GM23338 (cell line): ENCODE data around the gene ETFA. TPM values are rescaled to one million over a fixed set of nuclear protein-coding genes. Genes with fewer than 3 reads are reported as not detected.

Experiments
- ATAC-seq: fragments of 200-7000 bp; cut with Tn5 transposase; 3 replicates; pipeline ENCODE4 v1.9.1; 2020
- DNase-seq: peaks from one replicate; pipeline ENCODE4 v3.0.0-alpha.2; 2015; ENCODE audit warnings: low spot score
- H2AFZ ChIP-seq: fragments of 200-600 bp; sonication (generic); 2 replicates; pipeline ENCODE4 v1.8.0; 2016; ENCODE audit warnings: antibody characterized with exemption, mild to moderate bottlenecking, moderate library complexity
- H3F3A ChIP-seq: fragments of 200-600 bp; sonication (generic); replicated peaks from 2 replicates; pipeline ENCODE4 v1.8.0; 2017; ENCODE audit warnings: antibody characterized with exemption, mixed run types, low read depth
- H3K27ac ChIP-seq: fragments of 200-600 bp; sonication (generic); 2 replicates; pipeline ENCODE4 v1.6.1; 2016; ENCODE audit warnings: low read depth
- H3K27me3 ChIP-seq: fragments of 200-600 bp; sonication (generic); 2 replicates; pipeline ENCODE4 v1.8.0; 2016; ENCODE audit warnings: mild to moderate bottlenecking, mixed run types, moderate library complexity; ENCODE audit not compliant: insufficient read depth
- H3K36me3 ChIP-seq: fragments of 200-600 bp; sonication (generic); 2 replicates; pipeline ENCODE4 v1.8.0; 2016; ENCODE audit warnings: mild to moderate bottlenecking; ENCODE audit not compliant: insufficient read depth
- H3K4me1 ChIP-seq: fragments of 200-600 bp; sonication (generic); 2 replicates; pipeline ENCODE4 v1.8.0; 2016; ENCODE audit warnings: mild to moderate bottlenecking, moderate library complexity; ENCODE audit not compliant: insufficient read depth
- H3K4me2 ChIP-seq: fragments of 200-600 bp; sonication (generic); 2 replicates; pipeline ENCODE4 v1.7.1; 2017; ENCODE audit warnings: mixed run types
- H3K4me3 ChIP-seq: fragments of 200-600 bp; sonication (generic); 2 replicates; pipeline ENCODE4 v1.6.1; 2016; ENCODE audit warnings: mixed run types
- H3K79me2 ChIP-seq: fragments of 200-600 bp; sonication (generic); replicated peaks from 2 replicates; pipeline ENCODE4 v1.8.0; 2017; ENCODE audit warnings: mild to moderate bottlenecking; ENCODE audit not compliant: insufficient read depth
- H3K9me2 ChIP-seq: fragments of 200-600 bp; sonication (generic); 2 replicates; pipeline ENCODE4 v1.8.0; 2017; ENCODE audit not compliant: insufficient read depth
- H4K20me1 ChIP-seq: fragments of 200-600 bp; sonication (generic); replicated peaks from 2 replicates; pipeline ENCODE4 v1.8.0; 2017; ENCODE audit warnings: mild to moderate bottlenecking; ENCODE audit not compliant: insufficient read depth
- H3K27ac Mint-ChIP-seq: 2 replicates; pipeline ENCODE4 v1.8.0; 2020; ENCODE audit warnings: inconsistent platforms, mild to moderate bottlenecking, moderate library complexity, mixed read lengths
- H3K27me3 Mint-ChIP-seq: 3 replicates; pipeline ENCODE4 v1.8.0; 2022; ENCODE audit warnings: low read depth, mild to moderate bottlenecking, moderate library complexity, mixed read lengths, inconsistent platforms; ENCODE audit not compliant: insufficient read depth, poor library complexity
- H3K36me3 Mint-ChIP-seq: 3 replicates; pipeline ENCODE4 v1.8.0; 2021; ENCODE audit warnings: low read depth, mild to moderate bottlenecking, inconsistent platforms, moderate library complexity, mixed read lengths
- H3K4me1 Mint-ChIP-seq: 3 replicates; pipeline ENCODE4 v1.8.0; 2020; ENCODE audit warnings: mild to moderate bottlenecking, inconsistent platforms, mixed read lengths
- H3K4me3 Mint-ChIP-seq: 3 replicates; pipeline ENCODE4 v1.8.0; 2021; ENCODE audit warnings: moderate library complexity, mild to moderate bottlenecking, inconsistent platforms, mixed read lengths
- H3K9me3 Mint-ChIP-seq: 3 replicates; pipeline ENCODE4 v1.8.0; 2020; ENCODE audit warnings: moderate library complexity, mild to moderate bottlenecking, inconsistent platforms, mixed read lengths
- EZH2 ChIP-seq: fragments of 200-600 bp; sonication (generic); IDR thresholded peaks from one replicate; pipeline ENCODE4 v1.8.0; 2017; ENCODE audit warnings: antibody characterized with exemption, mild to moderate bottlenecking, low read depth; ENCODE audit not compliant: unreplicated experiment
- EZH2phosphoT487 ChIP-seq: fragments of 200-600 bp; sonication (generic); IDR thresholded peaks from one replicate; pipeline ENCODE4 v1.8.1; 2018; ENCODE audit warnings: antibody characterized with exemption; ENCODE audit not compliant: unreplicated experiment
- JUNB ChIP-seq: IDR thresholded peaks from one replicate; pipeline ENCODE4 v1.6.1; 2016; ENCODE audit warnings: antibody characterized with exemption; ENCODE audit not compliant: unreplicated experiment
- STAT1 ChIP-seq: IDR thresholded peaks from one replicate; pipeline ENCODE4 v1.6.1; 2016; ENCODE audit warnings: antibody characterized with exemption; ENCODE audit not compliant: unreplicated experiment
- ZNF331 ChIP-seq: fragments of 250-450 bp; sonication (Bioruptor Pico); IDR thresholded peaks from 2 replicates; pipeline ENCODE4 v1.5.0; 2020; ENCODE audit warnings: low read depth, mild to moderate bottlenecking, moderate library complexity
- polyA plus RNA-seq: library from polyadenylated mRNA; unstranded; fragments of >200 nt; fragmentation: Nextera tagmentation; extraction: Ambion mirVana; gene quantifications from 2 replicates; pipeline ENCODE4 v1.2.1, GENCODE V29; 2016
- total RNA-seq: library from RNA; depleted of rRNA; stranded (reverse); fragments of >200 nt; shearing (Covaris generic); gene quantifications from 2 replicates; pipeline ENCODE4 v1.2.3, GENCODE V29; 2014
- TF ChIP-seq, protein P1 (sequence below): IDR thresholded peaks from one replicate; pipeline ENCODE4 v1.6.1; 2018; ENCODE audit warnings: antibody characterized with exemption; ENCODE audit not compliant: unreplicated experiment
- TF ChIP-seq, protein P2 (sequence below): fragments of 250-450 bp; sonication (Bioruptor Pico); IDR thresholded peaks from 2 replicates; pipeline ENCODE4 v1.5.0; 2020; ENCODE audit warnings: mild to moderate bottlenecking, moderate library complexity

The ETFA gene
- total and polyA plus RNA-seq, 2 experiments from 2014 or later: 52.9 to 69.1 TPM

DNA sequence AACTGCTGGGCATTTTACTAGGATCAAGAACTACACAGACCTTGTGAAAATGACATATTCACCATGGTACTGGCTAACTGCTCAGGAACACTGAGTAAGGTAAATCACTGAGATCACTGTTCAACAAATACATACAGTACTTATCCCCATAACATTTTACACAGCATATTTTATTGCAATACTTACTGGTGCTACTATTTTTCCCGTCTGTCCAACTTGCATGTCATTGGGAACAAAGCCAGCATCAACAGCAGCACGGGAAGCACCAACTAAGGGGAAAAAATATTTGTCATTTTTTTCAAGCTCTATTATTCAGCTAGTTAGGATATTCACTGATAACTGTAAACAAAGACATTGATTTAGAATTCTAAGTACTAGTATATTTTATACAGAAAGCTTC, 37.0 kb downstream of the ETFA start:
- no peak overlapping the region for H3K27ac ChIP-seq
- no peak overlapping the region for H3K4me3 Mint-ChIP-seq
- H3K36me3 Mint-ChIP-seq: peaks cover 18% of the 10 kb centered on the region
- H3K4me3 ChIP-seq: no peak overlapping the region
- H3K27me3 Mint-ChIP-seq: no peaks in the 10 kb centered on the region
- ATAC-seq (no peak), DNase-seq (no peak)
- TF ChIP-seq, protein P1, sequence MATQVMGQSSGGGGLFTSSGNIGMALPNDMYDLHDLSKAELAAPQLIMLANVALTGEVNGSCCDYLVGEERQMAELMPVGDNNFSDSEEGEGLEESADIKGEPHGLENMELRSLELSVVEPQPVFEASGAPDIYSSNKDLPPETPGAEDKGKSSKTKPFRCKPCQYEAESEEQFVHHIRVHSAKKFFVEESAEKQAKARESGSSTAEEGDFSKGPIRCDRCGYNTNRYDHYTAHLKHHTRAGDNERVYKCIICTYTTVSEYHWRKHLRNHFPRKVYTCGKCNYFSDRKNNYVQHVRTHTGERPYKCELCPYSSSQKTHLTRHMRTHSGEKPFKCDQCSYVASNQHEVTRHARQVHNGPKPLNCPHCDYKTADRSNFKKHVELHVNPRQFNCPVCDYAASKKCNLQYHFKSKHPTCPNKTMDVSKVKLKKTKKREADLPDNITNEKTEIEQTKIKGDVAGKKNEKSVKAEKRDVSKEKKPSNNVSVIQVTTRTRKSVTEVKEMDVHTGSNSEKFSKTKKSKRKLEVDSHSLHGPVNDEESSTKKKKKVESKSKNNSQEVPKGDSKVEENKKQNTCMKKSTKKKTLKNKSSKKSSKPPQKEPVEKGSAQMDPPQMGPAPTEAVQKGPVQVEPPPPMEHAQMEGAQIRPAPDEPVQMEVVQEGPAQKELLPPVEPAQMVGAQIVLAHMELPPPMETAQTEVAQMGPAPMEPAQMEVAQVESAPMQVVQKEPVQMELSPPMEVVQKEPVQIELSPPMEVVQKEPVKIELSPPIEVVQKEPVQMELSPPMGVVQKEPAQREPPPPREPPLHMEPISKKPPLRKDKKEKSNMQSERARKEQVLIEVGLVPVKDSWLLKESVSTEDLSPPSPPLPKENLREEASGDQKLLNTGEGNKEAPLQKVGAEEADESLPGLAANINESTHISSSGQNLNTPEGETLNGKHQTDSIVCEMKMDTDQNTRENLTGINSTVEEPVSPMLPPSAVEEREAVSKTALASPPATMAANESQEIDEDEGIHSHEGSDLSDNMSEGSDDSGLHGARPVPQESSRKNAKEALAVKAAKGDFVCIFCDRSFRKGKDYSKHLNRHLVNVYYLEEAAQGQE: no peak
- TF ChIP-seq EZH2 (no peak), EZH2phosphoT487 (no peak), JUNB (no peak)
- H3F3A ChIP-seq: no peaks in the 10 kb centered on the region
- H3K27ac Mint-ChIP-seq: no peak overlapping the region
- no peaks in the 10 kb centered on the region for H3K9me2 ChIP-seq
- no peaks in the 10 kb centered on the region; the same call in 1 of the 2 replicates for H3K4me1 ChIP-seq
- peaks cover 5% of the 10 kb centered on the region; the same call in 1 of the 3 replicates for H3K9me3 Mint-ChIP-seq
- H3K4me1 Mint-ChIP-seq: no peaks in the 10 kb centered on the region
- H3K27me3 ChIP-seq: no peaks in the 10 kb centered on the region
- H3K79me2 ChIP-seq: no peaks in the 10 kb centered on the region
- no peaks in the 10 kb centered on the region for H4K20me1 ChIP-seq
- peaks cover 4% of the 10 kb centered on the region; the same call in 1 of the 2 replicates for H3K36me3 ChIP-seq
- H2AFZ ChIP-seq: no peak overlapping the region
- no peak overlapping the region for H3K4me2 ChIP-seq

DNA sequence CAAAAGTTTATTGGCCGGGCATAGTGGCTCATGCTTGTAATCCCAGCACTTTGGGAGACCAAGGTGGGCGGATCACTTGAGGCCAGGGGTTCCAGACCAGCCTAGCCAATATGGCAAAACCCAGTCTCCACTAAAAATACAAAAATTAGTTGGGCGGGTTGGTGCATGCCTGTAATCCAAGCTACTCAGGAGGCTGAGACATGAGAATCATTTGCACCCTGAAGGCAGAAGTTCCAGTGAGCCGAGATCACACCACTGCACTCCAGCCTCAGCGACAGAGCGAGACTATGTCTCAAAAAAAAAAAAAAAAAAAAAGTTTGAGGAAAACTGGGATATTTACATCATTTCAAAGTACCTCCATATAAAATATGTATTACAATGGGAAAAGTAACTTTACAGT, 40.4 kb downstream of the ETFA start:
- no peaks in the 10 kb centered on the region; the same call in 1 of the 2 replicates for H3K4me1 ChIP-seq
- H2AFZ ChIP-seq: no peak overlapping the region
- H3K4me2 ChIP-seq: no peak overlapping the region
- H3K4me3 Mint-ChIP-seq: no peak overlapping the region
- H3F3A ChIP-seq: no peaks in the 10 kb centered on the region
- no peaks in the 10 kb centered on the region for H3K27me3 ChIP-seq
- H3K4me1 Mint-ChIP-seq: no peaks in the 10 kb centered on the region
- H3K36me3 Mint-ChIP-seq: peaks cover 52% of the 10 kb centered on the region
- no peaks in the 10 kb centered on the region for H4K20me1 ChIP-seq
- no peaks in the 10 kb centered on the region for H3K9me2 ChIP-seq
- DNase-seq (no peak), ATAC-seq (no peak)
- H3K9me3 Mint-ChIP-seq: peaks cover 29% of the 10 kb centered on the region
- H3K79me2 ChIP-seq: no peaks in the 10 kb centered on the region
- H3K27ac ChIP-seq: no peak overlapping the region
- H3K4me3 ChIP-seq: no peak overlapping the region
- H3K27ac Mint-ChIP-seq: no peak overlapping the region
- H3K27me3 Mint-ChIP-seq: peaks cover 5% of the 10 kb centered on the region
- peaks cover 4% of the 10 kb centered on the region; the same call in 1 of the 2 replicates for H3K36me3 ChIP-seq
- TF ChIP-seq, protein P2, sequence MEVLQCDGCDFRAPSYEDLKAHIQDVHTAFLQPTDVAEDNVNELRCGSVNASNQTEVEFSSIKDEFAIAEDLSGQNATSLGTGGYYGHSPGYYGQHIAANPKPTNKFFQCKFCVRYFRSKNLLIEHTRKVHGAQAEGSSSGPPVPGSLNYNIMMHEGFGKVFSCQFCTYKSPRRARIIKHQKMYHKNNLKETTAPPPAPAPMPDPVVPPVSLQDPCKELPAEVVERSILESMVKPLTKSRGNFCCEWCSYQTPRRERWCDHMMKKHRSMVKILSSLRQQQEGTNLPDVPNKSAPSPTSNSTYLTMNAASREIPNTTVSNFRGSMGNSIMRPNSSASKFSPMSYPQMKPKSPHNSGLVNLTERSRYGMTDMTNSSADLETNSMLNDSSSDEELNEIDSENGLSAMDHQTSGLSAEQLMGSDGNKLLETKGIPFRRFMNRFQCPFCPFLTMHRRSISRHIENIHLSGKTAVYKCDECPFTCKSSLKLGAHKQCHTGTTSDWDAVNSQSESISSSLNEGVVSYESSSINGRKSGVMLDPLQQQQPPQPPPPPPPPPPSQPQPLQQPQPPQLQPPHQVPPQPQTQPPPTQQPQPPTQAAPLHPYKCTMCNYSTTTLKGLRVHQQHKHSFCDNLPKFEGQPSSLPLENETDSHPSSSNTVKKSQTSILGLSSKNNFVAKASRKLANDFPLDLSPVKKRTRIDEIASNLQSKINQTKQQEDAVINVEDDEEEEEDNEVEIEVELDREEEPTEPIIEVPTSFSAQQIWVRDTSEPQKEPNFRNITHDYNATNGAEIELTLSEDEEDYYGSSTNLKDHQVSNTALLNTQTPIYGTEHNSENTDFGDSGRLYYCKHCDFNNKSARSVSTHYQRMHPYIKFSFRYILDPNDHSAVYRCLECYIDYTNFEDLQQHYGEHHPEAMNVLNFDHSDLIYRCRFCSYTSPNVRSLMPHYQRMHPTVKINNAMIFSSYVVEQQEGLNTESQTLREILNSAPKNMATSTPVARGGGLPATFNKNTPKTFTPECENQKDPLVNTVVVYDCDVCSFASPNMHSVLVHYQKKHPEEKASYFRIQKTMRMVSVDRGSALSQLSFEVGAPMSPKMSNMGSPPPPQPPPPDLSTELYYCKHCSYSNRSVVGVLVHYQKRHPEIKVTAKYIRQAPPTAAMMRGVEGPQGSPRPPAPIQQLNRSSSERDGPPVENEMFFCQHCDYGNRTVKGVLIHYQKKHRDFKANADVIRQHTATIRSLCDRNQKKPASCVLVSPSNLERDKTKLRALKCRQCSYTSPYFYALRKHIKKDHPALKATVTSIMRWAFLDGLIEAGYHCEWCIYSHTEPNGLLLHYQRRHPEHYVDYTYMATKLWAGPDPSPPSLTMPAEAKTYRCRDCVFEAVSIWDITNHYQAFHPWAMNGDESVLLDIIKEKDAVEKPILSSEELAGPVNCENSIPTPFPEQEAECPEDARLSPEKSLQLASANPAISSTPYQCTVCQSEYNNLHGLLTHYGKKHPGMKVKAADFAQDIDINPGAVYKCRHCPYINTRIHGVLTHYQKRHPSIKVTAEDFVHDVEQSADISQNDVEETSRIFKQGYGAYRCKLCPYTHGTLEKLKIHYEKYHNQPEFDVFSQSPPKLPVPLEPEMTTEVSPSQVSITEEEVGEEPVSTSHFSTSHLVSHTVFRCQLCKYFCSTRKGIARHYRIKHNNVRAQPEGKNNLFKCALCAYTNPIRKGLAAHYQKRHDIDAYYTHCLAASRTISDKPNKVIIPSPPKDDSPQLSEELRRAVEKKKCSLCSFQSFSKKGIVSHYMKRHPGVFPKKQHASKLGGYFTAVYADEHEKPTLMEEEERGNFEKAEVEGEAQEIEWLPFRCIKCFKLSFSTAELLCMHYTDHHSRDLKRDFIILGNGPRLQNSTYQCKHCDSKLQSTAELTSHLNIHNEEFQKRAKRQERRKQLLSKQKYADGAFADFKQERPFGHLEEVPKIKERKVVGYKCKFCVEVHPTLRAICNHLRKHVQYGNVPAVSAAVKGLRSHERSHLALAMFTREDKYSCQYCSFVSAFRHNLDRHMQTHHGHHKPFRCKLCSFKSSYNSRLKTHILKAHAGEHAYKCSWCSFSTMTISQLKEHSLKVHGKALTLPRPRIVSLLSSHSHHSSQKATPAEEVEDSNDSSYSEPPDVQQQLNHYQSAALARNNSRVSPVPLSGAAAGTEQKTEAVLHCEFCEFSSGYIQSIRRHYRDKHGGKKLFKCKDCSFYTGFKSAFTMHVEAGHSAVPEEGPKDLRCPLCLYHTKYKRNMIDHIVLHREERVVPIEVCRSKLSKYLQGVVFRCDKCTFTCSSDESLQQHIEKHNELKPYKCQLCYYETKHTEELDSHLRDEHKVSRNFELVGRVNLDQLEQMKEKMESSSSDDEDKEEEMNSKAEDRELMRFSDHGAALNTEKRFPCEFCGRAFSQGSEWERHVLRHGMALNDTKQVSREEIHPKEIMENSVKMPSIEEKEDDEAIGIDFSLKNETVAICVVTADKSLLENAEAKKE (CRISPR knock-in tag): no peak
- no peak for TF ChIP-seq ZNF331
- TF ChIP-seq STAT1: no peak
- TF ChIP-seq, protein P1: no peak
